Neural cell (in vitro differentiated cells): Measurements from ENCODE around the gene SLC25A17. TPM values are rescaled to one million over a fixed set of nuclear protein-coding genes. Genes with fewer than 3 reads are reported as not detected.

Source experiments
- H2AFZ ChIP-seq: fragments of 200-600, 300-800 bp; sonication (generic), shearing (Covaris generic); 2 replicates; pipeline ENCODE4 v1.6.0; 2014; ENCODE audit warnings: low read depth, mild to moderate bottlenecking, antibody characterized with exemption, low read length, moderate library complexity
- H3F3A ChIP-seq: fragments of 200-600 bp; shearing (Covaris generic); 2 replicates; pipeline ENCODE4 v1.6.1; 2016; ENCODE audit warnings: mild to moderate bottlenecking, moderate library complexity, mixed read lengths, antibody characterized with exemption, low read length; ENCODE audit not compliant: insufficient read depth, poor library complexity, severe bottlenecking
- H3K27ac ChIP-seq: fragments of 200-600, 300-800 bp; sonication (generic), shearing (Covaris generic); 2 replicates; pipeline ENCODE4 v1.5.1; 2014; ENCODE audit warnings: mild to moderate bottlenecking, low read length, moderate library complexity
- H3K27me3 ChIP-seq: fragments of 300-800, 200-600 bp; sonication (generic), shearing (Covaris generic); 2 replicates; pipeline ENCODE4 v1.6.0; 2014; ENCODE audit warnings: mild to moderate bottlenecking, low read depth, low read length, moderate library complexity; ENCODE audit not compliant: insufficient read depth
- H3K36me3 ChIP-seq: fragments of 300-800, 200-600 bp; sonication (generic), shearing (Covaris generic); 2 replicates; pipeline ENCODE4 v1.5.1; 2014; ENCODE audit warnings: mild to moderate bottlenecking, antibody characterized with exemption, low read length, moderate library complexity; ENCODE audit not compliant: insufficient read depth
- H3K4me2 ChIP-seq: fragments of 300-800, 200-600 bp; sonication (generic), shearing (Covaris generic); 2 replicates; pipeline ENCODE4 v1.6.0; 2014; ENCODE audit warnings: mild to moderate bottlenecking, low read length
- H3K4me3 ChIP-seq: fragments of 300-800, 200-600 bp; sonication (generic), shearing (Covaris generic); 2 replicates; pipeline ENCODE4 v1.5.1; 2014; ENCODE audit warnings: mild to moderate bottlenecking, low read length, moderate library complexity
- H3K79me2 ChIP-seq: fragments of 200-600 bp; shearing (Covaris generic); replicated peaks from 2 replicates; pipeline ENCODE4 v1.6.0; 2014; ENCODE audit warnings: mild to moderate bottlenecking, low read length, moderate library complexity; ENCODE audit not compliant: insufficient read depth
- H3K9ac ChIP-seq: fragments of 300-800, 200-600 bp; sonication (generic), shearing (Covaris generic); 2 replicates; pipeline ENCODE4 v1.6.1; 2016; ENCODE audit warnings: mild to moderate bottlenecking, low read length, mixed read lengths
- H3K9me2 ChIP-seq: fragments of 200-600 bp; shearing (Covaris generic); 2 replicates; pipeline ENCODE4 v1.6.1; 2016; ENCODE audit warnings: mild to moderate bottlenecking, low read length, mixed read lengths; ENCODE audit not compliant: insufficient read depth
- H3K9me3 ChIP-seq: fragments of 200-600, 300-800 bp; sonication (generic), shearing (Covaris generic); 2 replicates; pipeline ENCODE4 v1.6.1; 2016; ENCODE audit warnings: mild to moderate bottlenecking, mixed run types, low read length, moderate library complexity, mixed read lengths
- H4K20me1 ChIP-seq: fragments of 200-600 bp; shearing (Covaris generic); 2 replicates; pipeline ENCODE4 v1.6.1; 2016; ENCODE audit warnings: mild to moderate bottlenecking, mixed run types; ENCODE audit not compliant: insufficient read depth
- EP300 ChIP-seq: fragments of 450-650 bp; conservative IDR thresholded peaks from 2 replicates; pipeline ENCODE4 v1.6.1; 2014; ENCODE audit warnings: antibody characterized with exemption, mild to moderate bottlenecking, moderate library complexity; ENCODE audit not compliant: poor library complexity, severe bottlenecking
- EZH2 ChIP-seq: fragments of 200-600, 300-800 bp; shearing (Covaris generic), sonication (generic); IDR thresholded peaks from 2 replicates; pipeline ENCODE4 v1.6.1; 2014; ENCODE audit warnings: antibody characterized with exemption, low read length, borderline replicate concordance, mild to moderate bottlenecking; ENCODE audit not compliant: insufficient read depth, poor library complexity, severe bottlenecking
- MXI1 ChIP-seq: fragments of 450-650 bp; conservative IDR thresholded peaks from 2 replicates; pipeline ENCODE4 v1.6.1; 2014; ENCODE audit warnings: antibody characterized with exemption, mild to moderate bottlenecking; ENCODE audit not compliant: poor library complexity, severe bottlenecking
- POLR2AphosphoS5 ChIP-seq: IDR thresholded peaks from 2 replicates; pipeline ENCODE4 v1.6.1; 2012
- RAD21 ChIP-seq: fragments of 450-650 bp; conservative IDR thresholded peaks from 2 replicates; pipeline ENCODE4 v1.6.1; 2014; ENCODE audit warnings: antibody characterized with exemption, mild to moderate bottlenecking, moderate library complexity
- SMC3 ChIP-seq: fragments of 450-650 bp; conservative IDR thresholded peaks from 2 replicates; pipeline ENCODE4 v1.6.1; 2014; ENCODE audit warnings: antibody characterized with exemption, mild to moderate bottlenecking, moderate library complexity; ENCODE audit not compliant: poor library complexity
- TAF1 ChIP-seq: IDR thresholded peaks from 2 replicates; pipeline ENCODE4 v1.6.1; 2012; ENCODE audit warnings: low read depth
- polyA plus RNA-seq: library from polyadenylated mRNA; depleted of rRNA; stranded (reverse); fragments of >200 nt; gene quantifications from 2 replicates; pipeline ENCODE4 v1.2.3, GENCODE V29; 2014
- TF ChIP-seq, protein P1 (sequence below): fragments of 450-650 bp; IDR thresholded peaks from 2 replicates; pipeline ENCODE4 v1.5.1; 2014; ENCODE audit warnings: antibody characterized with exemption, mild to moderate bottlenecking, moderate library complexity; ENCODE audit not compliant: poor library complexity, severe bottlenecking
- TF ChIP-seq, protein P2 (sequence below): IDR thresholded peaks from 2 replicates; pipeline ENCODE4 v1.6.1; 2012; ENCODE audit warnings: borderline replicate concordance

The SLC25A17 gene
- polyA plus RNA-seq, 1 donor from 2014 or later: 49.3 TPM

DNA sequence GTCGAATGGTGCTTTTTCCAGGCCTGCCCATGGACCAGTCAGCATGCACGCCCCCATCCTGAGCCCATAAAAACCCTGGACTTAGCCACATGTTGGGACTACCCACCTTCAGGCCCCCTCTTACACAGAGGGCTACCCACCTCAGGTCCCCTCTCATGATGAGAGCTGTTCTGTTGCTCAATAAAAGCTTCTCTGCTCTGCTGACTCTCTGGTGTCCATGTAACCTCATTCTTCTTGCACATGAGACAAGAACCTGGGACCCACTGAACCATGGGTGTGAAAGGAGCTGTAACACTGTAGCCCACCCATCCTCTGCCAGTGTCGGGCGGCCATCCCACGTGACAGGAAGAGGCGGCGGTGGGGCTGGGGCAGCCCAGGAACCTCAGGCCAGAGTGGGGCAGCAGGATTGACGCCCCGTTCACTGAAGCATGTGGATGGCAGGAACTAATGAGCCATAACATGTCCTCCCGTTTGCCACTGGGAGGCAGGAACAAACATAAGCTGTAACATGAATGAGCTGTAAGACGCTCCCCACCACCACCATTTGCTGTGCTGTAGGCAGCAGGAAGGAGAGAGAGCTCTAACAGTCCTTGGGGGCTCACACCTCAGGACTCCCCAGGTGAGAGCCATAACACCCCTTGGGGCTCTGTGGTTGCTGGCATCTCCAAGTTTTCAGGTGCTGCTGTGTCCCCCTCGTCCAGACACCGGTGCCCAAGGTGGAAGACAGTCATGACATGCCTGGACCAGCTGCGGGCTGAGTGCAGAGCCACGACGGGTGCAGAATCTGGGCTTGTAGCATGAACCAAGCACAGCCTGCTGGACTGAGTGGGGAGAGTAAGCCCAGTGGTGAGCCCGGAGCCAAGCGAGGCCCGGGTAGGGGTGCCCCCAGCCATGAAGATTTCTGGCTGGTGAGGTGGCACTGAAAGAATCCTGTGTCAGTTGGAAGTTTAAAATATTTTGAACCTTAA, 70.5 kb downstream of the SLC25A17 start:
- no peak overlapping the region for H3K27ac ChIP-seq
- TF ChIP-seq SMC3: no peak
- TF ChIP-seq EZH2: no peak
- no peak for TF ChIP-seq EP300
- no peak for TF ChIP-seq TAF1
- TF ChIP-seq, protein P1, sequence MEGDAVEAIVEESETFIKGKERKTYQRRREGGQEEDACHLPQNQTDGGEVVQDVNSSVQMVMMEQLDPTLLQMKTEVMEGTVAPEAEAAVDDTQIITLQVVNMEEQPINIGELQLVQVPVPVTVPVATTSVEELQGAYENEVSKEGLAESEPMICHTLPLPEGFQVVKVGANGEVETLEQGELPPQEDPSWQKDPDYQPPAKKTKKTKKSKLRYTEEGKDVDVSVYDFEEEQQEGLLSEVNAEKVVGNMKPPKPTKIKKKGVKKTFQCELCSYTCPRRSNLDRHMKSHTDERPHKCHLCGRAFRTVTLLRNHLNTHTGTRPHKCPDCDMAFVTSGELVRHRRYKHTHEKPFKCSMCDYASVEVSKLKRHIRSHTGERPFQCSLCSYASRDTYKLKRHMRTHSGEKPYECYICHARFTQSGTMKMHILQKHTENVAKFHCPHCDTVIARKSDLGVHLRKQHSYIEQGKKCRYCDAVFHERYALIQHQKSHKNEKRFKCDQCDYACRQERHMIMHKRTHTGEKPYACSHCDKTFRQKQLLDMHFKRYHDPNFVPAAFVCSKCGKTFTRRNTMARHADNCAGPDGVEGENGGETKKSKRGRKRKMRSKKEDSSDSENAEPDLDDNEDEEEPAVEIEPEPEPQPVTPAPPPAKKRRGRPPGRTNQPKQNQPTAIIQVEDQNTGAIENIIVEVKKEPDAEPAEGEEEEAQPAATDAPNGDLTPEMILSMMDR: no peak
- TF ChIP-seq RAD21: no peak
- TF ChIP-seq POLR2AphosphoS5: no peak
- TF ChIP-seq, protein P2, sequence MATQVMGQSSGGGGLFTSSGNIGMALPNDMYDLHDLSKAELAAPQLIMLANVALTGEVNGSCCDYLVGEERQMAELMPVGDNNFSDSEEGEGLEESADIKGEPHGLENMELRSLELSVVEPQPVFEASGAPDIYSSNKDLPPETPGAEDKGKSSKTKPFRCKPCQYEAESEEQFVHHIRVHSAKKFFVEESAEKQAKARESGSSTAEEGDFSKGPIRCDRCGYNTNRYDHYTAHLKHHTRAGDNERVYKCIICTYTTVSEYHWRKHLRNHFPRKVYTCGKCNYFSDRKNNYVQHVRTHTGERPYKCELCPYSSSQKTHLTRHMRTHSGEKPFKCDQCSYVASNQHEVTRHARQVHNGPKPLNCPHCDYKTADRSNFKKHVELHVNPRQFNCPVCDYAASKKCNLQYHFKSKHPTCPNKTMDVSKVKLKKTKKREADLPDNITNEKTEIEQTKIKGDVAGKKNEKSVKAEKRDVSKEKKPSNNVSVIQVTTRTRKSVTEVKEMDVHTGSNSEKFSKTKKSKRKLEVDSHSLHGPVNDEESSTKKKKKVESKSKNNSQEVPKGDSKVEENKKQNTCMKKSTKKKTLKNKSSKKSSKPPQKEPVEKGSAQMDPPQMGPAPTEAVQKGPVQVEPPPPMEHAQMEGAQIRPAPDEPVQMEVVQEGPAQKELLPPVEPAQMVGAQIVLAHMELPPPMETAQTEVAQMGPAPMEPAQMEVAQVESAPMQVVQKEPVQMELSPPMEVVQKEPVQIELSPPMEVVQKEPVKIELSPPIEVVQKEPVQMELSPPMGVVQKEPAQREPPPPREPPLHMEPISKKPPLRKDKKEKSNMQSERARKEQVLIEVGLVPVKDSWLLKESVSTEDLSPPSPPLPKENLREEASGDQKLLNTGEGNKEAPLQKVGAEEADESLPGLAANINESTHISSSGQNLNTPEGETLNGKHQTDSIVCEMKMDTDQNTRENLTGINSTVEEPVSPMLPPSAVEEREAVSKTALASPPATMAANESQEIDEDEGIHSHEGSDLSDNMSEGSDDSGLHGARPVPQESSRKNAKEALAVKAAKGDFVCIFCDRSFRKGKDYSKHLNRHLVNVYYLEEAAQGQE: no peak
- TF ChIP-seq MXI1: no peak
- no peak overlapping the region for H2AFZ ChIP-seq
- no peak overlapping the region for H3K4me2 ChIP-seq
- no peaks in the 10 kb centered on the region for H3K36me3 ChIP-seq
- H3K9me3 ChIP-seq: no peaks in the 10 kb centered on the region
- no peak overlapping the region for H3K9ac ChIP-seq
- H4K20me1 ChIP-seq: no peaks in the 10 kb centered on the region
- no peaks in the 10 kb centered on the region for H3F3A ChIP-seq
- H3K79me2 ChIP-seq: no peaks in the 10 kb centered on the region
- H3K27me3 ChIP-seq: no peaks in the 10 kb centered on the region
- H3K4me3 ChIP-seq: no peak overlapping the region
- H3K9me2 ChIP-seq: no peaks in the 10 kb centered on the region

DNA sequence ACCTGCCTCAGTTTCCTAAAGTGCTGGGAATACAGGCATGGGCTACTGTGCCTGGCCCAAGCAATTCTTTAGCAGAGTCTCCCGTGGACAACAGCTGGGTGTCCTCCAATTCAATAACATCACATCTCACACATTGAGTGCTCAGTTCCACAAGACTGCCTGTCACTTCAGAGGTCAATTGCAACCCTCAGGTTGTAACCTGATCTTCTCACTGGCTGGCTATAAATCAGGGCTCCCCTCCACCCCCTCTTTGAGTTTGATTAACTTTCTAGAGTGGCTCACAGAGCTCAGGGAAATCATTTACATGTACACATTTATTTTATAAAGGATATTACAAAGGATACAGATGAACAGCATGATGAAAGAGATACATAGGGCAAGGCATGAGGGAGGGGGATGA, 71.8 kb downstream of the SLC25A17 start:
- TF ChIP-seq, protein P1: no peak
- no peak for TF ChIP-seq RAD21
- no peak for TF ChIP-seq POLR2AphosphoS5
- TF ChIP-seq, protein P2: no peak
- no peak for TF ChIP-seq TAF1
- TF ChIP-seq EP300: no peak
- TF ChIP-seq SMC3: no peak
- no peak for TF ChIP-seq MXI1
- no peak for TF ChIP-seq EZH2
- no peaks in the 10 kb centered on the region for H3K9me3 ChIP-seq

More for the DNA sequence above, 71.8 kb downstream of the SLC25A17 start:
- Histone ChIP-seq H3K9me2 (no peaks in the 10 kb centered on the region), H2AFZ (no peak overlapping the region), H3K79me2 (no peaks in the 10 kb centered on the region), H3K27ac (no peak overlapping the region), H3K4me3 (no peak overlapping the region), H3F3A (no peaks in the 10 kb centered on the region), H3K27me3 (no peaks in the 10 kb centered on the region), H3K36me3 (no peaks in the 10 kb centered on the region), H3K4me2 (no peak overlapping the region), H3K9ac (no peak overlapping the region), H4K20me1 (no peaks in the 10 kb centered on the region)
